SK-N-SH (cell line): ENCODE results near the gene SLC23A3. TPM values are rescaled to one million over a fixed set of nuclear protein-coding genes. Genes with fewer than 3 reads are reported as not detected.

Experiments used
- CTCF ChIA-PET: fragments of 300-600, 350-600 bp; formaldehyde crosslinking; extraction: SDS; loops from one replicate; lab custom pipeline; 2021; lab: Yijun Ruan, JAX
- POLR2A ChIA-PET: fragments of 350-600 bp; sonication (Branson Sonifier 250); formaldehyde crosslinking; extraction: SDS; loops from one replicate; lab custom pipeline; 2020; ENCODE audit warnings: antibody characterized with exemption, inconsistent platforms; lab: Yijun Ruan, JAX
- DNase-seq: peaks from one replicate; pipeline ENCODE4 v3.0.0; 2012
- H2AFZ ChIP-seq: fragments of 200-600 bp; sonication (generic); 2 replicates; pipeline ENCODE4 v1.8.1; 2016; ENCODE audit warnings: antibody characterized with exemption, mild to moderate bottlenecking, low read depth
- H3F3A ChIP-seq: fragments of 200-600 bp; sonication (generic); replicated peaks from 2 replicates; pipeline ENCODE3; 2016; ENCODE audit warnings: antibody characterized with exemption, mild to moderate bottlenecking; ENCODE audit not compliant: insufficient read depth
- H3K27ac ChIP-seq, 2 experiments: fragments of 200-500 bp in 1 of 2; fragments of 200-600 bp in 1 of 2; sonication (Bioruptor generic) in 1 of 2; sonication (generic), shearing (Covaris generic) in 1 of 2; 2 replicates each; pipeline versions ENCODE4 v1.5.1 to v1.6.1; 2014 to 2016; ENCODE audit warnings: low read depth in 2 of 2, inconsistent platforms in 1 of 2, low read length in 1 of 2, mild to moderate bottlenecking in 1 of 2, mixed read lengths in 1 of 2
- H3K27me3 ChIP-seq: fragments of 200-600 bp; sonication (generic), shearing (Covaris generic); 2 replicates; pipeline ENCODE4 v1.6.1; 2016; ENCODE audit warnings: mixed run types; ENCODE audit not compliant: insufficient read depth
- H3K36me3 ChIP-seq, 2 experiments: fragments of 200-500 bp in 1 of 2; fragments of 200-600 bp in 1 of 2; sonication (Bioruptor generic) in 1 of 2; sonication (generic) in 1 of 2; replicated peaks in 1 of 2; 2 replicates each; pipeline versions ENCODE3 to v1.5.1; 2014 to 2016; ENCODE audit warnings: low read length in 1 of 2, mild to moderate bottlenecking in 1 of 2; ENCODE audit not compliant: insufficient read depth in 2 of 2, control insufficient read depth in 1 of 2
- H3K4me1 ChIP-seq, 2 experiments: fragments of 200-500 bp in 1 of 2; fragments of 200-600 bp in 1 of 2; sonication (Bioruptor generic) in 1 of 2; sonication (generic), shearing (Covaris generic) in 1 of 2; 2 replicates each; pipeline versions ENCODE4 v1.5.1 to v1.6.1; 2014 to 2016; ENCODE audit warnings: low read depth in 1 of 2, low read length in 1 of 2, mixed run types in 1 of 2; ENCODE audit not compliant: insufficient read depth in 2 of 2, control insufficient read depth in 1 of 2
- H3K4me2 ChIP-seq: fragments of 200-600 bp; sonication (generic), shearing (Covaris generic); 2 replicates; pipeline ENCODE4 v1.6.1; 2017; ENCODE audit warnings: mixed run types
- H3K4me3 ChIP-seq, 2 experiments: fragments of 200-500 bp in 1 of 2; fragments of 200-600 bp in 1 of 2; sonication (Bioruptor generic) in 1 of 2; sonication (generic), shearing (Covaris generic) in 1 of 2; 2 replicates each; pipeline versions ENCODE4 v1.5.1 to v1.8.1; 2014 to 2016; ENCODE audit warnings: low read depth in 2 of 2, inconsistent platforms in 1 of 2, low read length in 1 of 2, mild to moderate bottlenecking in 1 of 2, mixed read lengths in 1 of 2, moderate library complexity in 1 of 2
- H3K79me2 ChIP-seq: fragments of 200-600 bp; sonication (generic); 2 replicates; pipeline ENCODE4 v1.8.1; 2017; ENCODE audit warnings: mild to moderate bottlenecking; ENCODE audit not compliant: insufficient read depth
- H3K9ac ChIP-seq: fragments of 200-600 bp; sonication (generic); 2 replicates; pipeline ENCODE4 v1.6.1; 2017; ENCODE audit warnings: mixed run types
- H3K9me2 ChIP-seq: fragments of 200-600 bp; sonication (generic); 2 replicates; pipeline ENCODE4 v1.6.1; 2017; ENCODE audit warnings: mixed run types
- H3K9me3 ChIP-seq: fragments of 200-600 bp; sonication (generic); 2 replicates; pipeline ENCODE4 v1.6.1; 2017; ENCODE audit warnings: mixed run types, mild to moderate bottlenecking, moderate library complexity
- H4K20me1 ChIP-seq: fragments of 200-600 bp; sonication (generic); 2 replicates; pipeline ENCODE4 v1.6.1; 2017; ENCODE audit warnings: mild to moderate bottlenecking, mixed run types; ENCODE audit not compliant: insufficient read depth
- ELF1 ChIP-seq: IDR thresholded peaks from 2 replicates; pipeline ENCODE4 v1.4.0; 2012
- IRF3 ChIP-seq: fragments of 150-350 bp; IDR thresholded peaks from 2 replicates; pipeline ENCODE4 v1.6.1; 2016; ENCODE audit warnings: mild to moderate bottlenecking, low read depth, low read length
- MAX ChIP-seq: IDR thresholded peaks from 2 replicates; pipeline ENCODE4 v1.4.0; 2012; ENCODE audit warnings: low read depth
- MXI1 ChIP-seq: IDR thresholded peaks from 2 replicates; pipeline ENCODE4 v1.6.1; 2012; ENCODE audit warnings: mild to moderate bottlenecking, low read depth, low read length, improper control_type of control experiment
- RAD21 ChIP-seq: IDR thresholded peaks from 2 replicates; pipeline ENCODE4 v1.6.1; 2012; ENCODE audit warnings: mild to moderate bottlenecking, low read length
- REST ChIP-seq: IDR thresholded peaks from 2 replicates; pipeline ENCODE4 v1.6.1; 2012; ENCODE audit warnings: mild to moderate bottlenecking, low read depth, low read length, moderate library complexity
- RXRA ChIP-seq: IDR thresholded peaks from 2 replicates; pipeline ENCODE4 v1.4.0; 2012; ENCODE audit warnings: low read depth, mild to moderate bottlenecking, borderline replicate concordance
- TEAD4 ChIP-seq: IDR thresholded peaks from 2 replicates; pipeline ENCODE4 v1.4.0; 2012; ENCODE audit warnings: mild to moderate bottlenecking, borderline replicate concordance; ENCODE audit not compliant: insufficient read depth
- ZBTB33 ChIP-seq: IDR thresholded peaks from 2 replicates; pipeline ENCODE4 v1.4.0; 2012; ENCODE audit warnings: low read depth, borderline replicate concordance
- WGBS: methylation state at CpG from one replicate; pipeline ENCODE4 v1.1.6; 2017; ENCODE audit warnings: low lambda C conversion rate; 5-methylcytosine and 5-hydroxymethylcytosine counted together
- polyA plus RNA-seq, 3 experiments: library from polyadenylated mRNA; depleted of rRNA; stranded (reverse); fragments of >200 nt; gene quantifications; 2 replicates each; pipeline ENCODE4 v1.2.3, GENCODE V29; 2012
- TF ChIP-seq, protein P1 (sequence below): fragments of 150-350 bp; IDR thresholded peaks from 2 replicates; pipeline ENCODE4 v1.6.1; 2017; ENCODE audit warnings: antibody characterized with exemption, low read length, low read depth, borderline replicate concordance
- TF ChIP-seq, protein P2 (sequence below): IDR thresholded peaks from 2 replicates; pipeline ENCODE4 v1.4.0; 2012; ENCODE audit warnings: low read depth, borderline replicate concordance

The SLC23A3 gene
- polyA plus RNA-seq, 1 of the 3 experiments (the other 2 are of a cell fraction), result 2.1 TPM

DNA sequence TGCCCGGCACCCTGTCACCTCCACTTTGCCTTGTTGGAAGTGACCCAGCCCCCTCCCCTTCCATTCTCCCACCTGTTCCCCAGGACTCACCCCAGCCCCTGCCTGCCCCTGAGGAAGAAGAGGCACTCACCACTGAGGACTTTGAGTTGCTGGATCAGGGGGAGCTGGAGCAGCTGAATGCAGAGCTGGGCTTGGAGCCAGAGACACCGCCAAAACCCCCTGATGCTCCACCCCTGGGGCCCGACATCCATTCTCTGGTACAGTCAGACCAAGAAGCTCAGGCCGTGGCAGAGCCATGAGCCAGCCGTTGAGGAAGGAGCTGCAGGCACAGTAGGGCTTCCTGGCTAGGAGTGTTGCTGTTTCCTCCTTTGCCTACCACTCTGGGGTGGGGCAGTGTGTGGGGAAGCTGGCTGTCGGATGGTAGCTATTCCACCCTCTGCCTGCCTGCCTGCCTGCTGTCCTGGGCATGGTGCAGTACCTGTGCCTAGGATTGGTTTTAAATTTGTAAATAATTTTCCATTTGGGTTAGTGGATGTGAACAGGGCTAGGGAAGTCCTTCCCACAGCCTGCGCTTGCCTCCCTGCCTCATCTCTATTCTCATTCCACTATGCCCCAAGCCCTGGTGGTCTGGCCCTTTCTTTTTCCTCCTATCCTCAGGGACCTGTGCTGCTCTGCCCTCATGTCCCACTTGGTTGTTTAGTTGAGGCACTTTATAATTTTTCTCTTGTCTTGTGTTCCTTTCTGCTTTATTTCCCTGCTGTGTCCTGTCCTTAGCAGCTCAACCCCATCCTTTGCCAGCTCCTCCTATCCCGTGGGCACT lies 12.7 kb upstream of the SLC23A3 start:
- Histone ChIP-seq H3F3A (peaks cover 15% of the 10 kb centered on the region), H3K9me3 (no peaks in the 10 kb centered on the region), H3K4me2 (no peak overlapping the region), H2AFZ (no peak overlapping the region), H3K4me1 (peaks cover 0 to 9% of the 10 kb centered on the region in 2 experiments; a peak in 2 of 4 replicates), H3K79me2 (peaks cover 27% of the 10 kb centered on the region), H3K4me3 (no peak overlapping the region), H4K20me1 (peaks cover 10% of the 10 kb centered on the region), H3K9ac (no peak overlapping the region), H3K27ac (no peak overlapping the region), H3K9me2 (no peaks in the 10 kb centered on the region), H3K27me3 (no peaks in the 10 kb centered on the region), H3K36me3 (peaks cover 50 to 52% of the 10 kb centered on the region in 2 experiments)
- CTCF ChIA-PET, result interaction anchor here (1.2 to 4.1 kb wide), 4 partner anchors 10 to 113 kb away, joined by 3 to 12 read pairs (median 6); partner anchors contain the start of gene NHEJ1
- TF ChIP-seq TEAD4 (no peak), MAX (no peak)
- POLR2A ChIA-PET, result no interaction called here
- no peak for DNase-seq
- 82% methylated on average over 5 of the region's 8 CpGs for WGBS

DNA sequence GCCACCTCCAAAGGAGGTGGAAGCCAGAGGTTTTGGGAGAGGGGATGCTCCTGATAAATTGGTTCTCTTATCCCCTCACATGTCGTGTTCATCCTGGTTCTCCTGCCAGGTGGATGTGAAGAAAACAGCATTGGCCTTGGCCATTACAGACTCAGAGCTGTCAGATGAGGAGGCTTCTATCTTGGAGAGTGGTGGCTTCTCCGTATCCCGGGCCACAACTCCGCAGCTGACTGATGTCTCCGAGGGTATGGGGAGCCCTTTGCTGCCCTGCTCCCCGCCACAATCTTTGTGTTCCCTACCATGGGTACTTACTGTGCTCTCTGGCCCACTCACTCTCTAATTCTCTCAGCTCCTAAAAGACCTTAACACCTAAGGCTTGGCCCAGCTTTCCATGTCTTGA lies 11.7 kb upstream of the SLC23A3 start:
- H3K9me3 ChIP-seq, result no peaks in the 10 kb centered on the region
- WGBS, result 90% methylated on average over 6 of the region's 6 CpGs
- no peak overlapping the region for H3K27ac ChIP-seq
- ChIA-PET POLR2A (no interaction called here), CTCF (interaction anchor here (0.6 to 3.8 kb wide), 7 partner anchors 11 to 186 kb away, joined by 3 to 12 read pairs (median 4); partner anchors contain the start of gene SLC23A3)
- no peak overlapping the region for H3K4me3 ChIP-seq
- no peaks in the 10 kb centered on the region for H3K27me3 ChIP-seq
- TF ChIP-seq ZBTB33 (no peak), MXI1 (no peak), RXRA (no peak), IRF3 (no peak), TEAD4 (no peak), REST (no peak), RAD21 (no peak), ELF1 (no peak)
- TF ChIP-seq, protein P1, sequence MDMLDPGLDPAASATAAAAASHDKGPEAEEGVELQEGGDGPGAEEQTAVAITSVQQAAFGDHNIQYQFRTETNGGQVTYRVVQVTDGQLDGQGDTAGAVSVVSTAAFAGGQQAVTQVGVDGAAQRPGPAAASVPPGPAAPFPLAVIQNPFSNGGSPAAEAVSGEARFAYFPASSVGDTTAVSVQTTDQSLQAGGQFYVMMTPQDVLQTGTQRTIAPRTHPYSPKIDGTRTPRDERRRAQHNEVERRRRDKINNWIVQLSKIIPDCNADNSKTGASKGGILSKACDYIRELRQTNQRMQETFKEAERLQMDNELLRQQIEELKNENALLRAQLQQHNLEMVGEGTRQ, result no peak
- TF ChIP-seq, protein P2, sequence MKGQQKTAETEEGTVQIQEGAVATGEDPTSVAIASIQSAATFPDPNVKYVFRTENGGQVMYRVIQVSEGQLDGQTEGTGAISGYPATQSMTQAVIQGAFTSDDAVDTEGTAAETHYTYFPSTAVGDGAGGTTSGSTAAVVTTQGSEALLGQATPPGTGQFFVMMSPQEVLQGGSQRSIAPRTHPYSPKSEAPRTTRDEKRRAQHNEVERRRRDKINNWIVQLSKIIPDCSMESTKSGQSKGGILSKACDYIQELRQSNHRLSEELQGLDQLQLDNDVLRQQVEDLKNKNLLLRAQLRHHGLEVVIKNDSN, result no peak
- DNase-seq, result no peak
- no peak overlapping the region for H2AFZ ChIP-seq
- peaks cover 10% of the 10 kb centered on the region for H4K20me1 ChIP-seq
- H3K79me2 ChIP-seq, result peaks cover 27% of the 10 kb centered on the region
- no peaks in the 10 kb centered on the region for H3K9me2 ChIP-seq
- peaks cover 17% of the 10 kb centered on the region for H3F3A ChIP-seq
- H3K9ac ChIP-seq, result no peak overlapping the region
- peaks cover 0 to 9% of the 10 kb centered on the region in 2 experiments; a peak in 2 of 4 replicates for H3K4me1 ChIP-seq
- H3K4me2 ChIP-seq, result no peak overlapping the region
- peaks cover 50 to 52% of the 10 kb centered on the region in 2 experiments for H3K36me3 ChIP-seq
